Neural crest cell (in vitro differentiated cells): Measurements from ENCODE around the gene DCUN1D2. TPM values are rescaled to one million over a fixed set of nuclear protein-coding genes. Genes with fewer than 3 reads are reported as not detected.
A peak's percentile ranks its signal among the peaks of the same experiment; 100 is the strongest.

Experiments used
- DNase-seq: peaks from one replicate; pipeline ENCODE4 v3.0.0; 2021; ENCODE audit warnings: low read depth, mixed read lengths, low spot score
- H3K27ac Mint-ChIP-seq: one replicate; pipeline ENCODE4 v1.8.0; 2021; ENCODE audit warnings: mild to moderate bottlenecking, mixed read lengths; ENCODE audit not compliant: unreplicated experiment
- H3K27me3 Mint-ChIP-seq: 2 replicates; pipeline ENCODE4 v1.8.0; 2021; ENCODE audit warnings: low read depth, mild to moderate bottlenecking, mixed read lengths
- H3K36me3 Mint-ChIP-seq: 2 replicates; pipeline ENCODE4 v1.8.0; 2021; ENCODE audit warnings: low read depth, mild to moderate bottlenecking, mixed read lengths
- H3K4me1 Mint-ChIP-seq: 2 replicates; pipeline ENCODE4 v1.8.0; 2021; ENCODE audit warnings: mixed read lengths
- H3K4me3 Mint-ChIP-seq: one replicate; pipeline ENCODE4 v1.8.0; 2021; ENCODE audit warnings: mild to moderate bottlenecking, mixed read lengths
- H3K9me3 Mint-ChIP-seq: 2 replicates; pipeline ENCODE4 v1.8.0; 2021; ENCODE audit warnings: mixed read lengths
- total RNA-seq: library from RNA; stranded (reverse); gene quantifications from 2 replicates; pipeline ENCODE4 v1.2.1, GENCODE V29; 2021
- TF ChIP-seq, protein P1 (sequence below): fragments of 200-600 bp; sonication (generic); conservative IDR thresholded peaks from 2 replicates; pipeline ENCODE4 v1.5.0; 2021; ENCODE audit warnings: antibody characterized with exemption, mild to moderate bottlenecking

Gene DCUN1D2
- total RNA-seq, 1 donor from 2014 or later = 32.1 TPM

GRCh38 chr13:113486698-113487097 lies 3.8 kb downstream of the DCUN1D2 start:
- H3K4me3 Mint-ChIP-seq = peak overlapping the region; percentile 69
- H3K27ac Mint-ChIP-seq = no peak overlapping the region
- no peaks in the 10 kb centered on the region for H3K27me3 Mint-ChIP-seq
- no peaks in the 10 kb centered on the region for H3K9me3 Mint-ChIP-seq
- H3K4me1 Mint-ChIP-seq = peaks cover 40% of the 10 kb centered on the region
- no peak for DNase-seq
- TF ChIP-seq, protein P1, sequence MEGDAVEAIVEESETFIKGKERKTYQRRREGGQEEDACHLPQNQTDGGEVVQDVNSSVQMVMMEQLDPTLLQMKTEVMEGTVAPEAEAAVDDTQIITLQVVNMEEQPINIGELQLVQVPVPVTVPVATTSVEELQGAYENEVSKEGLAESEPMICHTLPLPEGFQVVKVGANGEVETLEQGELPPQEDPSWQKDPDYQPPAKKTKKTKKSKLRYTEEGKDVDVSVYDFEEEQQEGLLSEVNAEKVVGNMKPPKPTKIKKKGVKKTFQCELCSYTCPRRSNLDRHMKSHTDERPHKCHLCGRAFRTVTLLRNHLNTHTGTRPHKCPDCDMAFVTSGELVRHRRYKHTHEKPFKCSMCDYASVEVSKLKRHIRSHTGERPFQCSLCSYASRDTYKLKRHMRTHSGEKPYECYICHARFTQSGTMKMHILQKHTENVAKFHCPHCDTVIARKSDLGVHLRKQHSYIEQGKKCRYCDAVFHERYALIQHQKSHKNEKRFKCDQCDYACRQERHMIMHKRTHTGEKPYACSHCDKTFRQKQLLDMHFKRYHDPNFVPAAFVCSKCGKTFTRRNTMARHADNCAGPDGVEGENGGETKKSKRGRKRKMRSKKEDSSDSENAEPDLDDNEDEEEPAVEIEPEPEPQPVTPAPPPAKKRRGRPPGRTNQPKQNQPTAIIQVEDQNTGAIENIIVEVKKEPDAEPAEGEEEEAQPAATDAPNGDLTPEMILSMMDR = no peak
- no peaks in the 10 kb centered on the region for H3K36me3 Mint-ChIP-seq

DNA sequence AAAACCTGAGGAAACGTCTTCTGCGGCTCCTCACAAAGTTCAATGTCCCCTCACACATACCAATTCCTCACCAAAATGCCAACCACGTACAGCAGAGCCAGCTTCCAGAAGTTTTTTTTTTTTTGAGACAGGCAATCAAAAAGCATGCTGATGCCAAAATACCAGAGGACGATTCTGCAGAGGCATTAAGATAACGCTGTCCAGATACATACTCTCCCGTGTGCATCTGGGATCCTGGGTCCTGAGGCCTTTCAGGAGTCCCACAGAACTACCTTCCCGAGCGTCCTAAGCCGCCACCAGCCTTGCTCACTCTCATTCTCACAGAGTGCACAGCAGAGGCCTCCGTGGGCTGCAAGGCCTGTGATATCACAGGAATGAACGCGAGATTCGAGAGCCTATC lies 5.0 kb downstream of the DCUN1D2 start:
- Mint-ChIP-seq H3K27me3 (no peaks in the 10 kb centered on the region), H3K4me3 (no peak overlapping the region), H3K36me3 (no peaks in the 10 kb centered on the region), H3K9me3 (no peaks in the 10 kb centered on the region), H3K4me1 (peaks cover 38% of the 10 kb centered on the region), H3K27ac (no peak overlapping the region)
- no peak for DNase-seq
- TF ChIP-seq, protein P1 = no peak

DNA sequence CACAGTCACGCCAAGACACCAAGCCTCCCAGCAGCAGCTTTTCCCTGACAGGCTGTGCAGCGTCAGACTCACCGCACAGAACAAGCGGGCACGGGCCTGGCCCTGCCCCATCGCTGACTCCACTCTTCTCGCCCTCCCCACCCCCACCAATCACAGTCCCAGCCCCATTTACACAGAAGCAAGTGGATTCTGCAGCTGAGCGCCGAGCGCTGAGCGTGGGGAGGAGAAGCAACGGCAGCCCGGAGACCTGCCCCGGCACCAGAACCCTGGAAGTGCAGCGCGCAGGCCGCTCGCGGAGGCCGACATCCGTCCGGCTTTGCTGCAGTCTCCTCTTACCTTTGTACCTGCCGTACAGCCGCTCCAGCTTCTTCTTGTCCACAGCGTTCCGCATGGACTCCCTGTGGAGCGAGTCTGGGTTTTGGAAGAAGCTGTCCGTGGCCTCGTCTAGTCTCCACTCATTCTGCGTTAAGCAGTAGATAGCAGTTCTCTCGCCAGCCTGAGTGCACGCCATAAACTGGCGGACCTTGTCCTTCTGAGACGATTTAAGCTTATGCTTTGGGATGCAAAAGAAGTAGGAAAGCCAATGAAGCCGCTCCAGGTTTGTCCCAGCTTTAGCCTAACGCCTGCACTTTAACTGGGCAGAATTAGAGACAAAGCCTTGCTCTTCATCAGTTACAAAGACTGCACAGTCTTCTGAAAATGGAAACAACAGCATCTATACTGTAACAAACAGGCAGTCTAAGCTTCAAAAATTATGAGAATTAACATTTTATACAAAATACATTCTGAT lies 6.8 kb downstream of the DCUN1D2 start:
- peaks cover 25% of the 10 kb centered on the region for H3K4me1 Mint-ChIP-seq
- H3K27ac Mint-ChIP-seq = no peak overlapping the region
- H3K9me3 Mint-ChIP-seq = no peaks in the 10 kb centered on the region
- peak overlapping the region; percentile 20 for H3K4me3 Mint-ChIP-seq
- TF ChIP-seq, protein P1 = no peak
- H3K36me3 Mint-ChIP-seq = peaks cover 6% of the 10 kb centered on the region
- H3K27me3 Mint-ChIP-seq = no peaks in the 10 kb centered on the region
- DNase-seq = no peak

- no peak overlapping the region for H3K27ac Mint-ChIP-seq
- peaks cover 11% of the 10 kb centered on the region for H3K36me3 Mint-ChIP-seq
- H3K4me3 Mint-ChIP-seq = peak overlapping the region; percentile 20
- H3K4me1 Mint-ChIP-seq = peaks cover 19% of the 10 kb centered on the region
- TF ChIP-seq, protein P1 = no peak
- DNase-seq = no peak
- no peaks in the 10 kb centered on the region for H3K27me3 Mint-ChIP-seq
- H3K9me3 Mint-ChIP-seq = no peaks in the 10 kb centered on the region
Measured at GRCh38 chr13:113483081-113483480, 7.4 kb downstream of the DCUN1D2 start.

- peaks cover 29% of the 10 kb centered on the region for H3K36me3 Mint-ChIP-seq
- H3K9me3 Mint-ChIP-seq = no peaks in the 10 kb centered on the region
- DNase-seq = no peak
- TF ChIP-seq, protein P1 = no peak
- no peak overlapping the region for H3K4me3 Mint-ChIP-seq
- no peak overlapping the region for H3K27ac Mint-ChIP-seq
- H3K27me3 Mint-ChIP-seq = no peaks in the 10 kb centered on the region
- peaks cover 12% of the 10 kb centered on the region for H3K4me1 Mint-ChIP-seq
Measured at GRCh38 chr13:113479179-113479578, 11.3 kb downstream of the DCUN1D2 start.
